Activated CD4-positive, alpha-beta T cell treated with anti-CD3 and anti-CD28 coated beads, Interleukin-2, amount 10 ng/mL, durations not matched to agents 24 days and 14 days (primary cell): Measurements from ENCODE around the gene ZDHHC14. TPM values are rescaled to one million over a fixed set of nuclear protein-coding genes. Genes with fewer than 3 reads are reported as not detected.
"Not testable (repeated sequence)": the region's sequence is repeated elsewhere in the genome, so short reads cannot be mapped to it uniquely, and the experiment has no call there.

Source experiments
- DNase-seq: peaks from one replicate; pipeline ENCODE4 v3.0.0; 2022
- H3K27ac Mint-ChIP-seq: one replicate; pipeline ENCODE4 v1.8.0; 2022; ENCODE audit warnings: mild to moderate bottlenecking, mixed read lengths
- H3K27me3 Mint-ChIP-seq: one replicate; pipeline ENCODE4 v1.8.0; 2022; ENCODE audit warnings: mixed read lengths
- H3K36me3 Mint-ChIP-seq: one replicate; pipeline ENCODE4 v1.8.0; 2022; ENCODE audit warnings: low read depth, mild to moderate bottlenecking, mixed read lengths
- H3K4me1 Mint-ChIP-seq: one replicate; pipeline ENCODE4 v1.8.0; 2021; ENCODE audit warnings: mixed read lengths
- H3K4me3 Mint-ChIP-seq: one replicate; pipeline ENCODE4 v1.8.0; 2022; ENCODE audit warnings: mild to moderate bottlenecking, moderate library complexity, mixed read lengths
- H3K9me3 Mint-ChIP-seq: one replicate; pipeline ENCODE4 v1.8.0; 2021; ENCODE audit warnings: mixed read lengths
- intact Hi-C: fragments of 100-400 bp; cut with micrococcal nuclease; formaldehyde crosslinking; loops from one replicate; pipeline ENCODE4 v1.15.1; 2023
- total RNA-seq: library from RNA; stranded (reverse); gene quantifications from 2 replicates; pipeline ENCODE4 v1.2.3, GENCODE V29; 2022

The ZDHHC14 gene
- total RNA-seq, 1 donor from 2014 or later: 14.1 TPM

GRCh38 chr6:157681041-157681650 lies 300.2 kb downstream of the ZDHHC14 start:
- Mint-ChIP-seq H3K9me3 (no peaks in the 10 kb centered on the region), H3K4me1 (no peaks in the 10 kb centered on the region), H3K4me3 (no peak overlapping the region), H3K27me3 (no peaks in the 10 kb centered on the region), H3K27ac (no peak overlapping the region), H3K36me3 (no peaks in the 10 kb centered on the region)
- intact Hi-C loops: no loop called here
- DNase-seq: no peak

DNA sequence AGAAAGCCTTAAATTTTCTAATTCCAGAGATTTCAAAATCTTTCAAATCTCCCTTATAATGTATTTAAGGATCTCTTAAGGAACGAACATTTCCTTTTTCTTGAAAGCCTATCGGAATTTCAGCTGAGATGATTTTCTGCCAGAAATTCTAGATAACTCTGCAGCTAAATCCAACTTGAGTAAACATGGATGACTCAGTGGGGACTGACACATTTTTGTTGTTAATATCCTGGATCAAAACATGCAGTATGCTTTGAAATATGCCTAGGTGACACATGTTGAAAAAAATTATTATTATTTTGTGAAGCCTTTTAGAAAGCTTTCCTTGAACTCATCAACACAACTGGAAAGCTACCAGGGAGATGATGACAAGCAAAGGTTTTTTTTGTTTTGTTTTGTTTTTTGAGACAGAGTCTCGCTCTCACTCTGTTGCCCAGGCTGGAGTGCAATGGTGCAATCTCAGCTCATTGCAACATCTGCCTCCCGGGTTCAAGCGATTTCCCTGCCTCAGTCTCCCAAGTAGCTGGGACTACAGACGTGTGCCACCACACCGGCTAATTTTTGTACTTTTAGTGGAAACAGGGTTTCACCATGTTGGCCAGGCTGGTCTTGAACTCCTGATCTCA lies 302.0 kb downstream of the ZDHHC14 start:
- Mint-ChIP-seq H3K4me1 (no peaks in the 10 kb centered on the region), H3K27ac (no peak overlapping the region), H3K27me3 (no peaks in the 10 kb centered on the region), H3K4me3 (no peak overlapping the region), H3K36me3 (no peaks in the 10 kb centered on the region), H3K9me3 (no peaks in the 10 kb centered on the region)
- no peak for DNase-seq
- intact Hi-C loops: no loop called here

DNA sequence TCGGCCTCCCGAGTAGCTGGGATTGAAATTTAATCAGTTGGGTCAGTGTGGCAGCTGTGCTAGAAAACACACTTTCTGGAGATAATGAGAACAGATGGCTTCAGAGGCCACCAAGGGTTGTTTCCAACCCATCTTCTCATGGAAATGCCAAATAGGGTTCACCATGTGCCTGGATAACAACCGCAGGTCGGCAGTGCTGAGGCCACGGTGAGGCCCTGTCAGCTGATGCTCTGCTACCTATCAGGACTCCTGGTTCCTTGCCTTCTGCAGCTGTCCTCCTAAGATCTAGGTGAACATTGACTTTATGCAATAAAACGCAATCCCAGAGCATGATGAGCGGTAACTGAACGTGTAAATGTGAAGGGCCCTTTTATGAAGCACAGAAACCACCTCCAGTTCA lies 302.7 kb downstream of the ZDHHC14 start:
- Mint-ChIP-seq H3K27me3 (no peaks in the 10 kb centered on the region), H3K4me3 (no peak overlapping the region), H3K27ac (no peak overlapping the region), H3K36me3 (no peaks in the 10 kb centered on the region), H3K9me3 (no peaks in the 10 kb centered on the region), H3K4me1 (no peaks in the 10 kb centered on the region)
- no peak for DNase-seq
- intact Hi-C loops: no loop called here

- Mint-ChIP-seq H3K27me3 (no peaks in the 10 kb centered on the region), H3K4me3 (no peak overlapping the region), H3K4me1 (no peaks in the 10 kb centered on the region), H3K9me3 (no peaks in the 10 kb centered on the region), H3K36me3 (no peaks in the 10 kb centered on the region), H3K27ac (no peak overlapping the region)
- intact Hi-C loops: no loop called here
- DNase-seq: no peak
Measured at GRCh38 chr6:157684620-157685299, 303.8 kb downstream of the ZDHHC14 start.

DNA sequence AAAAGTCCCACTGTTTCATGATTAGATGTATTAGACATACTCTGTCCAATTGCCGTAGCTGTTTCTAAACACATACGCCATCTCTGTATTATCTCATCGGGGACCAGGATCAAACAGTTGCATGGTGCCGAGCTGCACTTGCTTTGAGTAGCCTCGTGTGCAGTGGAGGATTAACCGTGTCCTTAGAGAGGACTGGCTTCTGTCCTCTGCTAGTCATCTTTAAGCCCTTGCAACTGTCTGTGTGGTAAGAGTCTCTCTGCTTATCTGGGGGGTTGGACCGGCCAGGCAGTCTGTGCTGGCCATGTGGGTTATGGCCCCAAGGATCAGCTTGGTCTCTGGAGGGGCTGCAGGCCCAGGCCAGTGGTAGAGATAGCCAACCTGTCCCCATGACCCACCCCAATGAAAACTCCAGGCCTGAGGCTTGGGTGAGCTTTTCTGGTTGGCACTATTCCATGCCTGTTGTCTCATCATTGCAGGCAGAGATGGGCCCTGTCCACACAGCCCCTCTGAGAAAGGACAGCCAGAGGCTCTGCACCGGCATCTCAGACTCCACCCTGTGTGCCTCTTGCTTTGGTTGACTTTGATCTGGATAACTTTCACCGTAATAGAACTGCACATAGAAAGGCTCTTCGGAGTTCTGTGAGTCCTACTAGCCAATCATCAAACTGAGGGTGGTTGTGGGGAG lies 304.7 kb downstream of the ZDHHC14 start:
- H3K27me3 Mint-ChIP-seq: no peaks in the 10 kb centered on the region
- intact Hi-C loops: no loop called here
- H3K4me1 Mint-ChIP-seq: no peaks in the 10 kb centered on the region
- H3K36me3 Mint-ChIP-seq: no peaks in the 10 kb centered on the region
- no peak for DNase-seq
- H3K27ac Mint-ChIP-seq: no peak overlapping the region
- no peaks in the 10 kb centered on the region for H3K9me3 Mint-ChIP-seq
- H3K4me3 Mint-ChIP-seq: no peak overlapping the region

- DNase-seq: no peak
- intact Hi-C loops: no loop called here
Measured at GRCh38 chr6:157688275-157688959, 307.4 kb downstream of the ZDHHC14 start.

GRCh38 chr6:157688960-157689599 lies 308.1 kb downstream of the ZDHHC14 start:
- no peak overlapping the region for H3K4me3 Mint-ChIP-seq
- H3K4me1 Mint-ChIP-seq: no peaks in the 10 kb centered on the region
- H3K36me3 Mint-ChIP-seq: no peaks in the 10 kb centered on the region
- DNase-seq: no peak
- no peak overlapping the region for H3K27ac Mint-ChIP-seq
- H3K27me3 Mint-ChIP-seq: peaks cover 11% of the 10 kb centered on the region
- intact Hi-C loops: no loop called here
- H3K9me3 Mint-ChIP-seq: no peaks in the 10 kb centered on the region

More at GRCh38 chr6:157688275-157688959, 307.4 kb downstream of the ZDHHC14 start:
- H3K27ac Mint-ChIP-seq: no peak overlapping the region
- no peak overlapping the region for H3K4me3 Mint-ChIP-seq
- H3K4me1 Mint-ChIP-seq: no peaks in the 10 kb centered on the region
- H3K9me3 Mint-ChIP-seq: no peaks in the 10 kb centered on the region
- no peaks in the 10 kb centered on the region for H3K36me3 Mint-ChIP-seq
- H3K27me3 Mint-ChIP-seq: peaks cover 11% of the 10 kb centered on the region

DNA sequence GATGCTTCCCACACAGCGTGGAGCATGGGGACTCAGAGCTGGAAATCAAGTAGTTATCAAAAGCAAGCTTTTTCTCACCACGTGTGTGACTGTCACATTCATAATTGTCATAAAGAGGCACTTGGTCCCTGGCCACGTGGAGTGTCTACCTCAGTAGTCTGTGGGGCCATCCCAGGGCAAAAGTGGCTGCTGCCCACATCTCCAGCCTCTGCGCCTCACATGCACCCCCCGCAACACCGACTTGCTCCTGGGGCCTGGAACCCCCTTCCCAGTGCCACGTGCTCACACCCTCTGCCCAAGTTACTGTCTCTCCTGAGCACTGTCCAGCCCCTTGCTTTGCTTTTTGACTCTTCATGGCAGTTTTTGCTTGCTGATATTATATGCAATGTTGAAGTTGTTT lies 308.9 kb downstream of the ZDHHC14 start:
- intact Hi-C loops: no loop called here

GRCh38 chr6:157690441-157691210 lies 309.6 kb downstream of the ZDHHC14 start:
- no peak for DNase-seq
- H3K27me3 Mint-ChIP-seq: peaks cover 14% of the 10 kb centered on the region

More for the DNA sequence above, 308.9 kb downstream of the ZDHHC14 start:
- Mint-ChIP-seq H3K4me3 (no peak overlapping the region), H3K9me3 (no peaks in the 10 kb centered on the region), H3K4me1 (no peaks in the 10 kb centered on the region), H3K27ac (no peak overlapping the region), H3K27me3 (peaks cover 14% of the 10 kb centered on the region), H3K36me3 (no peaks in the 10 kb centered on the region)
- DNase-seq: no peak

GRCh38 chr6:157691621-157692020 lies 310.6 kb downstream of the ZDHHC14 start:
- H3K27ac Mint-ChIP-seq, intact Hi-C loops, H3K4me3 Mint-ChIP-seq, H3K9me3 Mint-ChIP-seq, H3K4me1 Mint-ChIP-seq, H3K36me3 Mint-ChIP-seq, DNase-seq: not testable (repeated sequence)
- H3K27me3 Mint-ChIP-seq: peaks cover 14% of the 10 kb centered on the region

More at GRCh38 chr6:157690441-157691210, 309.6 kb downstream of the ZDHHC14 start:
- intact Hi-C loops: no loop called here
- H3K36me3 Mint-ChIP-seq: no peaks in the 10 kb centered on the region
- no peaks in the 10 kb centered on the region for H3K9me3 Mint-ChIP-seq
- H3K27ac Mint-ChIP-seq: no peak overlapping the region
- H3K4me3 Mint-ChIP-seq: no peak overlapping the region
- H3K4me1 Mint-ChIP-seq: no peaks in the 10 kb centered on the region

GRCh38 chr6:157693867-157694266 lies 312.9 kb downstream of the ZDHHC14 start:
- Mint-ChIP-seq H3K27ac (no peak overlapping the region), H3K9me3 (peaks cover 5% of the 10 kb centered on the region)

GRCh38 chr6:157695301-157696040 lies 314.5 kb downstream of the ZDHHC14 start:
- Mint-ChIP-seq H3K36me3 (no peaks in the 10 kb centered on the region), H3K27ac (no peak overlapping the region), H3K9me3 (peaks cover 5% of the 10 kb centered on the region), H3K4me3 (no peak overlapping the region), H3K27me3 (peaks cover 16% of the 10 kb centered on the region), H3K4me1 (no peaks in the 10 kb centered on the region)
- no peak for DNase-seq
- intact Hi-C loops: no loop called here

More at GRCh38 chr6:157693867-157694266, 312.9 kb downstream of the ZDHHC14 start:
- Mint-ChIP-seq H3K4me1 (no peaks in the 10 kb centered on the region), H3K4me3 (no peak overlapping the region), H3K36me3 (no peaks in the 10 kb centered on the region), H3K27me3 (peaks cover 14% of the 10 kb centered on the region)
- intact Hi-C loops: no loop called here
- no peak for DNase-seq
